ENCODE results near the gene KDF1. TPM values are rescaled to one million over a fixed set of nuclear protein-coding genes. Genes with fewer than 3 reads are reported as not detected.

The KDF1 gene, protein sequence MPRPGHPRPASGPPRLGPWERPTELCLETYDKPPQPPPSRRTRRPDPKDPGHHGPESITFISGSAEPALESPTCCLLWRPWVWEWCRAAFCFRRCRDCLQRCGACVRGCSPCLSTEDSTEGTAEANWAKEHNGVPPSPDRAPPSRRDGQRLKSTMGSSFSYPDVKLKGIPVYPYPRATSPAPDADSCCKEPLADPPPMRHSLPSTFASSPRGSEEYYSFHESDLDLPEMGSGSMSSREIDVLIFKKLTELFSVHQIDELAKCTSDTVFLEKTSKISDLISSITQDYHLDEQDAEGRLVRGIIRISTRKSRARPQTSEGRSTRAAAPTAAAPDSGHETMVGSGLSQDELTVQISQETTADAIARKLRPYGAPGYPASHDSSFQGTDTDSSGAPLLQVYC
- 1 to 10 TPM; 1.1 to 1.8 TPM for total RNA-seq

DNA sequence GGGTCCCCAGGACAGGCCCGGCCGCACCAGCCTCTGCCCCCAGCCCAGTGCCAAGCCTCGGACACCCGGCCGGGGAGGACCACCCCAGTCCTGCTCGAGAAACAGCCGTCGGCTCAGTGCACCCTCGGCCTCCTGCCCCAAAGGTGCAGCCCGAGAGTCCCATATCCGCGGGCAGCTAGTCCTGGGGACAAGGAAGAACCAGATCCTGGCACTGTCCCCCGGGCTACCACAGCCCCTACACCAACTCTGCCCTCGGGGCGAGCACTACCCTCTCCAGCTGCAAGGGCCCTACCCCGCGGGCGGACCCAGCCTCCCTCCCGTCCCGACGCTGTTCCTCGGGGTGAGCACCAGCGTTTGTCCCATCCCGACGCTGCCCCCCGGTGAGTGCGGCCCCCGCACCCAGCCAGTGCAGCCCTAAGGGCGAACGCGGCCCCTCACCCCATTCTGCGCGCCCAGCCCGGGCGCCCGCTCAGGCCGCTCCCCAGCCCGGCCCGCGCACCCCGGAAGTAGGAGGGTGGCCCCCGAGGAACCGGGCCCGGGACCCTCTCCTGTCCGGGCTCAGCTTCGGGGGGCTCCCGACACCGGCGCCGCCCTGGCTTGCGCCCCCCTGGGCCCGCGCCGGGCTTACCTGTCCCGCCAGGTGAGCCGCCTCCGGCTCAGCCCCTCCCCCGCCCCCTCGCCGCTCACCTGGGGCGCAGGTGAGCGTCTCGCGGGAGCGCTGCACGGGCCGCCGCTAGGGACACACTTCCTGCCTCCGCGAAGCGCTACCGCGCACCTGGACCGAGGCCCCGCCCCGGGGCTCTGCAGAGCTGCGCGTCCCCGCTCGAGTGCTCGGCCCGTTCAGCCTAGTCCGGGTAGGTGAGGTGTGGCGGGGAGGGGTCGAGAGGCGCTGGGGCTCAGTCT, at the start of gene KDF1:
TSS of gene KDF1 (minus strand) at position 747 of the 903 bp plus-strand sequence. CDS start 8,088 bp downstream, outside the sequence.
- ATAC-seq (ENCODE audit: low read depth): peak; percentile 80
- H3K27me3 Mint-ChIP-seq: peaks cover 56% of the 10 kb centered on the region
- H3K27ac Mint-ChIP-seq: no peak within 1 kb of the TSS
- peaks cover 5% of the 10 kb centered on the region for H3K4me1 Mint-ChIP-seq
- peak within 1 kb of the TSS; percentile 82 for H3K4me3 Mint-ChIP-seq
- DNase-seq: peak; percentile 56
- POLR2A ChIA-PET: interaction anchor here (0.5 kb wide), 1 partner anchor 227 kb away, joined by 4 read pairs; no protein-coding TSS in a partner anchor
- peaks cover 3% of the 10 kb centered on the region for H3K9me3 Mint-ChIP-seq
- H3K36me3 Mint-ChIP-seq: peaks cover 2% of the 10 kb centered on the region

DNA sequence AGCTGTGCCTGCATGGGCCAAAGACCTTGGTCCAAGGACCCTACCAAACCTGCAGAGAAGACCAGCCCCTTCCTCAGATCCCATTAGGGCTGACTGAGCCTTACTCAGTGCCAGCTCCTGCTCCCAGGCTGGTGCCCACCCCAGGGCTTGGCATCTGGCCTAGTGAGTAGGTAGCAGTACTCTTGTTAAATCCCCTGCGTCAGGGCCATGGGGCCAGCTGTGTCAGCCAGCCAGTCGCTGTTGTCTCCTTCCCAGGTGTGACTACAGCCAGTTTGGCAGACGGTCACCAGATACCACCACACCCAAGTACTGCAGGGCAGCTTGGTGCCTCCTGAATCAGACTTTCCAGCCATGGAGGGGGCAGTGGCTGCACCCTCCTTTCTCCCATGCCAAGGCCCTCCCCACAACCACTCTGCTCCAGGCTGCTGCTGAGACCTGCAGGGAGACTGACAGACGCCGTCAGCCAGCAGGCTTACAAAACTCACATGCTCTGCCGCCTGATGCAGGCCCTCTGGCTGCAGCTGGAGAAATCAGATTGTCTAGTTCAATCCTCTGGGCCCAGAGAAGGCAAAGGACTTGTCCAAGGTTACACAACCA, 49.4 kb upstream of the KDF1 start:
- H3K27me3 Mint-ChIP-seq: peaks cover 38% of the 10 kb centered on the region
- H3K9me3 Mint-ChIP-seq: no peaks in the 10 kb centered on the region
- DNase-seq (no peak), ATAC-seq (ENCODE audit: low read depth) (no peak)
- POLR2A ChIA-PET: no interaction called here
- H3K27ac Mint-ChIP-seq: no peak overlapping the region
- H3K4me1 Mint-ChIP-seq: peaks cover 7% of the 10 kb centered on the region
- no peak overlapping the region for H3K4me3 Mint-ChIP-seq
- H3K36me3 Mint-ChIP-seq: no peaks in the 10 kb centered on the region

DNA sequence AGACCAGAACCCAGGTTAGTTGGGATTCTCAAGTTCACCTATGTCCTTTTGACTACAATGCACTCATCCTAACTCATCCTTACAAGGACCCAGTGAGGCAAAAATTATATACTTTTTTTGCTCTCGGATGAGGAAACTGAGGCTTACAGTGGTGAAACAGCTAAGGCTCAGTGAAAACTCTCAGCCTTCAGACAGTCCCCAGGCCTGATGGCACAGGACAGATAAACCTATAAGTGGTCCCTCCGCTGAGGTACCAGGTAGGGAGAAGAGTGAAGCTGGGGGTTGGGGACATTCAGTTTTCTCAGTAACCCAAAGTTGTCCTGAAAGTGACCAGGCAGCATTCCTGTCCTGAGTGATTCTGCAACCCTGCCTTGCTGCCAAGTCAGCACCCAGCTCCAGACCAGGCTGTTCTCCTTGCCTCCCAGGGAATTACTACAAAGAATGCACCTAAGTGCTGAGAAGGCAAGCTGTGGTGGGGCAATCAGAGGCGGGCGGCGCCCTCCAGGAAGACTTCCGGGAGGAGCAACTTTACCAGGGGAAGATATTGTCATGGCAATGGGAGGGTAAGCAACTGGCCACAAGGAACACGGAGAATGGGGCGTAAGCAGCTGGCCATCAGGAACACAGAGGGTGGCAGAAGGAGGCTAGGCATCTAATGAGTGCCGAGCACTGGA, 47.8 kb upstream of the KDF1 start:
- Mint-ChIP-seq H3K9me3 (no peaks in the 10 kb centered on the region), H3K27me3 (peaks cover 30% of the 10 kb centered on the region), H3K27ac (no peak overlapping the region), H3K4me1 (peaks cover 4% of the 10 kb centered on the region), H3K4me3 (no peak overlapping the region), H3K36me3 (no peaks in the 10 kb centered on the region)
- no peak for ATAC-seq (ENCODE audit: low read depth)
- POLR2A ChIA-PET: no interaction called here
- DNase-seq: no peak

DNA sequence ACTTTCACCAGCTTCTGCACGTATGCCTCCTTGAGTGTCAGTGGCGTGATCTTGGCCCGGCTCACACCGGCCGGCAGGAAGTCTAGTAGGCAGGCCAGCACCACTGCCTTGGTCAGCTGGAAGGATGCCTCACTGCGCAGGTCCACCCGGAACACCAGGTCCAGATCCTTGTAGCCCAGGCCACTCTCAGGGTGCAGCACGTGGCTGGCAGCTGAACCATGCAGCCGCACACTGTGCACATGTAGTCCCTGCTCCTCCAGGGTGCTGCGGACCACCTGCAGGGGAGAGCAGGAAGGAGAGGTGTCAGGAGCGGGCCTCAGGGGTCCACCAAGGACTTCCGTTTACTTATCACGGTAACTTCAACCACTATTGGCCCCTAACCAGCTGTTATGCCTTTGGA, 46.4 kb upstream of the KDF1 start:
- Mint-ChIP-seq H3K27me3 (peaks cover 21% of the 10 kb centered on the region), H3K36me3 (no peaks in the 10 kb centered on the region), H3K4me3 (no peak overlapping the region), H3K27ac (no peak overlapping the region), H3K4me1 (peaks cover 3% of the 10 kb centered on the region), H3K9me3 (no peaks in the 10 kb centered on the region)
- POLR2A ChIA-PET: no interaction called here
- ATAC-seq (ENCODE audit: low read depth): no peak
- DNase-seq: no peak

DNA sequence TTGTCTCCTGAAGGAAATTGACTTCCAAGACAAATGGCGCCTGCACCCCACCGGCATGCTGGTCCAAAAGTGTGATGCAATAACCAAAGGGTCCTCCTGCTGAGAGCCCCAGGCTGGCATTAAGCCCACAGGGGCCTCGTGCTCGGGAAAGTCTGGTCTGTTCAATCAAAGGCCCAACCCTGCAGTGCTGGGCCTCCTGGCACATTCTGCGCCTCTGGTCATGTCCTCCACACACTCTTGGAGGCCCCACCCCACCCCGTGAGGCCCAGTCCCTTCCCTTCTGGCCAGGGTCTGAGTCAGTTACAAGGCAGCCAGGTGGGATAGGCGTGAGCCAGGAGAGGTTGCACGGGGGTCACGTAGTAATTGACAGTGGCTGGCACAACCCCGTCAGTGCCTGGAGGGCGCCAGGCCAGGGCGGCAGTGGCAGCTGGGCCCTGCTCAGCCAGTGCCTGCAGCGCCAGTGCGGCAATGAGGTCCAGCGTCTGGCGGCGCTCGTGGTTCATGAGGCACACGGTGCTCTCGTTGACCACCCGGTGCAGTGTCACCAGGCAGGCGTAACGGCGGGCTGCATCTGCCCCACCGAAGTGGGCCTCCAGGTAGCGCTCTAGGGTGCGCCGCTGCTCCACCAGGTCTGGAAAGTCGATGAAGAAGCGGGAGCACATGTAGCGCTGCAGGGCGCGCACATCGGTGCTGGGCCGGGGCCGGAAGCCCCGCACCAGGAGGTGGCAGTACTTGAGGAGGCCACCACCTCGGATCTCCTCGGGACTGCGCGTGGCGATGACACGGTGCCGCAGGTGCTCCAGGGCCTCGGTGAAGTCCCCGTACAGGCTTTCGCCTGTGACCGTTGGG, 45.6 kb upstream of the KDF1 start:
- Mint-ChIP-seq H3K4me3 (no peak overlapping the region), H3K27me3 (peaks cover 15% of the 10 kb centered on the region), H3K27ac (no peak overlapping the region), H3K4me1 (peaks cover 4% of the 10 kb centered on the region), H3K36me3 (no peaks in the 10 kb centered on the region), H3K9me3 (no peaks in the 10 kb centered on the region)
- DNase-seq: no peak
- ATAC-seq (ENCODE audit: low read depth): no peak
- POLR2A ChIA-PET: no interaction called here

DNA sequence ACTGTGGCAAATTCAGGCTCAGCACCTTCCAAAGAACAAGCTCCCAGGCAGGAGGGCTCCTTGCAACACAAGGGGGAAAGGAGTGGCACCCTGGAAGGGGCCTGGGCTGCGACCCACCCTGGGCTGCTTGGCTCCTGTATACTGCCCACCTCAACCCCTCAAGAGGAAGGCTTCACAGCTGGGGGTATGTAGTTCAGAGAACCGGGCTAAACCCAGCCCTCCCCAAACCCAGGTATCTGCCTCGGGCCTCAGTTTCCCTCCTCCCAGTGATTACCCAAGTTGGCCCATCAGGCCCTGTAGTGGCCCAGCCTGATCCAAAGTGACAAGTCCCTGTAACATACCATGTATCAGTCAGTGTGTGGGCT, 44.9 kb upstream of the KDF1 start:
- Mint-ChIP-seq H3K4me1 (peaks cover 4% of the 10 kb centered on the region), H3K36me3 (no peaks in the 10 kb centered on the region), H3K27me3 (peaks cover 17% of the 10 kb centered on the region), H3K9me3 (no peaks in the 10 kb centered on the region), H3K27ac (no peak overlapping the region), H3K4me3 (no peak overlapping the region)
- no peak for ATAC-seq (ENCODE audit: low read depth)
- no peak for DNase-seq
- POLR2A ChIA-PET: no interaction called here

DNA sequence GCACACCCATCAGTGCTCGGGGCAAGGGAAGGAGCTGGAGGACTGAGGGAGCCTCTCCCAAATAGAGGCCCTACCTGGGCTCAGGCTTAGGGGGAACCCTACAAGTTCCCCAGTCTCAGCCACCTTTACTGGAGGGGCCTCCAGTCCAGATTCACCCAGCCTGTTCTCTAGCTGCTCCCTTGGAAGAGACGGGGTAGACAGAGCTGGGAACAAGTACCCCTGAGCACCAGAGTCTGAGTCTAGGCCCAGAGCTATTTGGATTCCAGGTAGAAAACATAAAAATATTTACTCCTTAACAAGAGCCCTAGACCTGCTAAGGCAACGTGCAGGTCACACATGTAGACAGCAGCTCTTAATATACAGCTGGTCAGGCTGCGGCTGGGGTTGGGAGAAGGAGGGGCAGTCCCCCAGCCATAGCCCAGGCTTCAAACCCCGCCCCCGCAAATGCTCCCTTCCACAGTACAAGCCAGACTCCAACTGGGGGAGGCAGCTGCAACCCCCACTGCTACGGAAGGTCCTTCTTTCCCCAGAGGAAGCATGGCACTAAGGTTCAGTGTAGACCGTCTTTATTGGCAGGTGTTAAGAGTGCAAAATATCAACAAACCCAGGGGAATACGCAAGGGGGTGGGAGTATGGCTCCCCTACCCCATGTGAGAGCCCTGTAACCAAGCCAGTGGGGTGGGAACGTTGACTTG, 44.4 kb upstream of the KDF1 start:
- POLR2A ChIA-PET: interaction anchor here (0.5 kb wide), 1 partner anchor 10 kb away, joined by 3 read pairs; no protein-coding TSS in a partner anchor
- Mint-ChIP-seq H3K36me3 (no peaks in the 10 kb centered on the region), H3K27me3 (peaks cover 17% of the 10 kb centered on the region), H3K27ac (no peak overlapping the region), H3K4me1 (peaks cover 4% of the 10 kb centered on the region), H3K4me3 (no peak overlapping the region), H3K9me3 (no peaks in the 10 kb centered on the region)
- DNase-seq (no peak), ATAC-seq (ENCODE audit: low read depth) (no peak)

DNA sequence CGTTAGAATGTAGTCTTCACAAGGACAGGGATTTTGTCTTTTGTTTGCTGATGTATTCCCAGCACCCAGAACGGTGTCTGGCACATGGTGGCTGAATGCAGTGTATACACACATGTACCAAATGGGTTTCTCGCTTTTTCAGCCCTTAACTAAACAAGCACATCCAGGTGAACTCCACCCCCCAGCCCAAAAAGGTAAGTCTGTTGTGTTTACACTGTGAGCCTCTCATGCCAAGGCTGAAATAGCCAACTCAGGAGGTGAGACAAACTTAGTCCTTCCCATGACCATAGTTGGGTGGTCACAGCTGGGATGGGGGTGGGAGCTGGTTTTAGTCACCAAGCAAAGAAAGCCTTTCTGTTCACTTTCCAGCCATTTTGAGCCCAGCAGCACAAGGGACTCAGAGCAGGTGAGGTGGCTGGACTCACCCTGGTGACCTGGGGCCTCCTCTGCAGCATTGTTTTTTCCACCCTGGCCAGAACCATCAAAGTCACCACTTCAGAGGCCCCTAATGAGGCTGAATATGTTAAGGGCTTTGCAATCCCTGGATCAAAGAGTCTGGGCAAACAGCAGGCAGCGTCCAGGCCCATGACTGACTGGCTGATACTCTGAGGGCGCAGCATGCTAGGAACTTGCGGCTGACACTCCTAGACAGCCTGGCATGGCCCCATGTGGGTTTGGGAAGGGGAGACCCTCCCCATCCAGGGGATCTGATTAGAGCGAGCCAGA, 43.6 kb upstream of the KDF1 start:
- Mint-ChIP-seq H3K36me3 (no peaks in the 10 kb centered on the region), H3K27ac (no peak overlapping the region), H3K4me3 (no peak overlapping the region), H3K4me1 (peaks cover 4% of the 10 kb centered on the region), H3K9me3 (no peaks in the 10 kb centered on the region), H3K27me3 (peaks cover 17% of the 10 kb centered on the region)
- DNase-seq (no peak), ATAC-seq (ENCODE audit: low read depth) (no peak)
- POLR2A ChIA-PET: interaction anchor here (0.5 kb wide), 1 partner anchor 10 kb away, joined by 3 read pairs; no protein-coding TSS in a partner anchor

DNA sequence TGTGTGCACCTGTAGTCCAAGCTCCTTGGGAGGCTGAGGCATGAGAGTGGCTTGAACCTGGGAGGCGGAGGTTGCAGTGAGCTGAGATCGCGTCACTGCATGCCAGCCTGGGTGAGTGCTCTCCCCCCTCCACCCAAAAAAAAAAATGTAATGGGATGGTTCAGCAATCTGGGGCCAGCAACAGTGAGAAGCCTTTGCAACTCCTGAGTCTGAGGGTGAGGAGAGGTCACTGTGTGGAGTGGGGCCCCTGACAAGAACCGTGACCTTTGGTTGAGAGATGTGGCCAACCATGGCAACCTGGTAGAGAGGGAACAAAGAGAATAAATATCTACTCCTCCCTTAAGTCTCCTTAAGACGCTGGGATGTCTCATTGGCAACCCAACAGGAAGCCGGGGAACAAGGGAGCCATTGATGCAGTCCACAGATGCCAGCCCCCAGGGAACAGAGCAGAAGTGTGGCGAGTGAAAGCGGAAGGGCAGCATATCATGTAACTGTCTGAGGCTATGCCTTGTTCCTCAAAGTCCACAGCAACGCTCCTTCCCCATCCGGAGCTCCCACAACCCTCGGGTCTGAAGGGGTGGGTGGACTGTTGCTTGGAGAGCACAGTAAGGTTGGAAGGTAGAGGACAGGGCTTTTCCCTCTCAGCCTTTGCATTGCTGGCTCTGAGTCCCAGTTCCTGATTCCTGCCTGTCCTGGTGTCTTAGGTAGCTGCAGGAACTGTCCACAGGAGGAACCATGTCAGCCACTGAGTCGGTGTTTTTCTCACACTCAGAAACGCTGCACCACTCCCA, 41.5 kb upstream of the KDF1 start:
- Mint-ChIP-seq H3K36me3 (no peaks in the 10 kb centered on the region), H3K4me1 (peaks cover 11% of the 10 kb centered on the region), H3K9me3 (no peaks in the 10 kb centered on the region), H3K27me3 (peaks cover 25% of the 10 kb centered on the region), H3K27ac (no peak overlapping the region), H3K4me3 (no peak overlapping the region)
- DNase-seq: no peak
- POLR2A ChIA-PET: interaction anchor here (0.6 to 0.7 kb wide), 2 partner anchors 39 to 94 kb away, joined by 3 to 4 read pairs; no protein-coding TSS in a partner anchor
- ATAC-seq (ENCODE audit: low read depth): no peak

DNA sequence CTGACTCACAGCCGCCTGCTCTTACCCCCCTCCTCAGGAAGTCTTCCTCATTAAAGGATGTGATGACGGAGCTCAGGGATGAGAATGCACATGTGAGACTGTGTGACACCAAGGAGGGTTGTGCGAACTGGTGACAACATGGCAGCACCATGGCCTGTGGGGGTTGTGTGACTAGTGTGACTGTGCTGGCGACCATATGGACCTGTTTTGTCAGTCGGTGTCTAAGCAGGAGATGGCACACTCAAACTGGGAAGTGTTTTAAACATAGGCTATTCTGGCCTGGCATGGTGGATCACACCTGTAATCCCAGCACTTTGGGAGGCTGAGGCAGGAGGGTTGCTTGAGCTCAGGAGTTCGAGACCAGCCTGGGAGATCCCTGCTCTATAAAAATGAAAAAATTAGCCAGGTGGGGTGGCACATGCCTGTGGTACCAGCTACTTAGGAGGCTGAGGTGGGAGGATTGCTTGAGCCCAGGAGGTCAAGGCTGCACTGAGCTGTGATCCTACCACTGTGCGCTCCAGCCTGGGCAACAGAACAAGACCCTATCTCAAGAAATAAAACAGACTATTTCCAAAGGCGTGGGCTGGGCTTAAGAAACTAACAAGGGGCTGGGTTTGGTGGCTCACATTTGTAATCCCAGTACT, 40.7 kb upstream of the KDF1 start:
- no peak for DNase-seq
- peaks cover 30% of the 10 kb centered on the region for H3K27me3 Mint-ChIP-seq
- ATAC-seq (ENCODE audit: low read depth): no peak
- H3K4me3 Mint-ChIP-seq: no peak overlapping the region
- no peak overlapping the region for H3K27ac Mint-ChIP-seq
- POLR2A ChIA-PET: interaction anchor here (0.6 kb wide), 1 partner anchor 39 kb away, joined by 4 read pairs; no protein-coding TSS in a partner anchor
- peaks cover 11% of the 10 kb centered on the region for H3K4me1 Mint-ChIP-seq
- H3K36me3 Mint-ChIP-seq: no peaks in the 10 kb centered on the region
- no peaks in the 10 kb centered on the region for H3K9me3 Mint-ChIP-seq

Measured in activated naive CD8-positive, alpha-beta T cell treated with anti-CD3 and anti-CD28 coated beads, Interleukin-2, amount 10 ng/mL, durations not matched to agents 7 days and 5 days (primary cell).